K562 (cell line): ENCODE results near the gene FLAD1. TPM values are rescaled to one million over a fixed set of nuclear protein-coding genes. Genes with fewer than 3 reads are reported as not detected.

ENCODE experiments used
- HIVEP1 ChIP-seq: fragments of 250-450 bp; sonication (Bioruptor Pico); IDR thresholded peaks from 2 replicates; pipeline ENCODE4 v1.4.0; 2020; ENCODE audit warnings: mild to moderate bottlenecking
- IRF2 ChIP-seq: sonication (generic); formaldehyde crosslinking; IDR thresholded peaks from 2 replicates; pipeline ENCODE4 v1.8.1; 2022; ENCODE audit warnings: mild to moderate bottlenecking, missing genetic modification reagents
- KDM5B ChIP-seq: fragments of 200-600 bp; sonication (generic); IDR thresholded peaks from 2 replicates; pipeline ENCODE4 v1.6.1; 2012; ENCODE audit warnings: low read depth, mild to moderate bottlenecking, moderate library complexity, low read length, control low read depth, inconsistent platforms; ENCODE audit not compliant: insufficient replicate concordance
- NFRKB ChIP-seq: fragments of 450-650 bp; IDR thresholded peaks from 2 replicates; pipeline ENCODE4 v1.6.1; 2016; ENCODE audit warnings: low read depth
- POLR2A ChIP-seq: fragments of 450-650 bp; conservative IDR thresholded peaks from 2 replicates; pipeline ENCODE4 v1.6.1; 2016
- PTBP1 ChIP-seq: fragments of 200-400 bp; formaldehyde crosslinking; IDR thresholded peaks from 2 replicates; pipeline ENCODE4 v1.6.1; 2017; ENCODE audit warnings: low read depth, low read length
- TOE1 ChIP-seq, 2 experiments: fragments of 450-650 bp in 1 of 2; sonication (generic) in 1 of 2; formaldehyde crosslinking in 1 of 2; IDR thresholded peaks; 2 replicates each; pipeline versions ENCODE4 v1.7.1 to v1.8.0; 2016 to 2022; ENCODE audit warnings: borderline replicate concordance in 2 of 2, mild to moderate bottlenecking in 2 of 2, antibody characterized with exemption in 1 of 2, inconsistent platforms in 1 of 2, low read depth in 1 of 2, missing genetic modification reagents in 1 of 2, moderate library complexity in 1 of 2
- TSC22D4 ChIP-seq: fragments of 450-650 bp; IDR thresholded peaks from 2 replicates; pipeline ENCODE4 v1.6.1; 2016; ENCODE audit warnings: missing genetic modification characterization, missing biosample characterization, control low read depth
- ZNF644 ChIP-seq: fragments of 200-800 bp; sonication (Bioruptor generic); IDR thresholded peaks from 2 replicates; pipeline ENCODE4 v1.6.1; 2016; ENCODE audit warnings: low read depth, missing genetic modification characterization, missing compliant biosample characterization
- polyA plus RNA-seq, 8 experiments: library from polyadenylated mRNA; depleted of rRNA in 4 of 8; stranded (reverse) in 5 of 8; unstranded in 3 of 8; fragments of >200 nt; fragmentation: Nextera tagmentation in 2 of 8; fragmentation: Illumina TruSeq in 1 of 8; extraction: Ambion mirVana in 2 of 8; extraction: Trizol in 1 of 8; gene quantifications; 2 replicates each; pipeline versions ENCODE4 v1.2.1 to v1.2.3, GENCODE V29; 2011 to 2014; ENCODE audit warnings: inconsistent platforms in 1 of 8, missing spikeins in 1 of 8
- total RNA-seq, 7 experiments: library from RNA; depleted of rRNA in 6 of 7; stranded (reverse); fragments of >200 nt in 6 of 7; fragmentation: Illumina TruSeq in 2 of 7; extraction: Trizol in 2 of 7; gene quantifications; 2 replicates each; pipeline versions ENCODE4 v1.2.1 to v1.2.3, GENCODE V29; 2011 to 2021; ENCODE audit warnings: low replicate concordance in 1 of 7
- TF ChIP-seq, protein P1 (sequence below): fragments of 250-450 bp; sonication (Bioruptor Pico); IDR thresholded peaks from 2 replicates; pipeline ENCODE4 v1.8.0; 2022; ENCODE audit warnings: inconsistent platforms, mild to moderate bottlenecking, moderate library complexity, borderline replicate concordance
- TF ChIP-seq, protein P2 (sequence below), 3 experiments: fragments of 200-800 bp in 1 of 3; fragments of 250-450 bp in 1 of 3; fragments of 450-650 bp in 1 of 3; sonication (Bioruptor Pico) in 1 of 3; sonication (Bioruptor generic) in 1 of 3; formaldehyde crosslinking in 1 of 3; IDR thresholded peaks; 2 replicates each; pipeline versions ENCODE4 v1.6.1 to v1.8.0; 2016 to 2022; ENCODE audit warnings: mild to moderate bottlenecking in 2 of 3, missing genetic modification characterization in 2 of 3, missing compliant biosample characterization in 1 of 3, moderate library complexity in 1 of 3

The FLAD1 gene
- total and polyA plus RNA-seq, 9 of the 15 experiments (the other 6 are each of a cell fraction or from before 2014, with no cell fraction given) = 24.9 to 85.8 (median 67.0) TPM

DNA sequence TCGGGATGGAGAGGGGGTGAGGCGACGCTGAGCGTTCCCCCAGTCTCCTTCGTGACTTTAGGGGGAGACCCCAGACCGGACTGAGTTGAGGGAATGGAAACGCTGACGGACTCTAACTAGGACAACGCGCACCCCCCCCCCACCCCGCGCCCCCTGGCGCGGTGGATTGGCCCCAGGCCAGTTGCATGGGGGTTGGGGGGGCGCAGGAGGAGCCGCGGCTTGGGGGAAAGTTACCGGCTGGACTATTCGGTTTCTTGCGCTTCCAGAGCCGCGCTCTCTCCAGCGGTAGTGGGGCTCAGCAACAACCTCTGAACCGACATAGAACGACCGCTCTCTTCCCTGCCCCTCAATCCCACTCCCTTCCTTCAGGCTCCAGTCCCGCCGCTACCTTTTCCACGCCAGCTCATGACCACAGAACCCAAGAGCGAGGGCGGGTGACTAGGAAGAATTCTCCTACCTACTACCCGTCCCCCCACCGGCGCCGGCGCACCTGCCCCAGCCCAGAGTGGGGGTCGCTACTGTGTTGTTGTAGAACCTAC, 20.2 kb downstream of the FLAD1 start (continued):
- TF ChIP-seq, protein P1, sequence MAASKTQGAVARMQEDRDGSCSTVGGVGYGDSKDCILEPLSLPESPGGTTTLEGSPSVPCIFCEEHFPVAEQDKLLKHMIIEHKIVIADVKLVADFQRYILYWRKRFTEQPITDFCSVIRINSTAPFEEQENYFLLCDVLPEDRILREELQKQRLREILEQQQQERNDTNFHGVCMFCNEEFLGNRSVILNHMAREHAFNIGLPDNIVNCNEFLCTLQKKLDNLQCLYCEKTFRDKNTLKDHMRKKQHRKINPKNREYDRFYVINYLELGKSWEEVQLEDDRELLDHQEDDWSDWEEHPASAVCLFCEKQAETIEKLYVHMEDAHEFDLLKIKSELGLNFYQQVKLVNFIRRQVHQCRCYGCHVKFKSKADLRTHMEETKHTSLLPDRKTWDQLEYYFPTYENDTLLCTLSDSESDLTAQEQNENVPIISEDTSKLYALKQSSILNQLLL (CRISPR knock-in tag) = no peak
- TF ChIP-seq, protein P2, sequence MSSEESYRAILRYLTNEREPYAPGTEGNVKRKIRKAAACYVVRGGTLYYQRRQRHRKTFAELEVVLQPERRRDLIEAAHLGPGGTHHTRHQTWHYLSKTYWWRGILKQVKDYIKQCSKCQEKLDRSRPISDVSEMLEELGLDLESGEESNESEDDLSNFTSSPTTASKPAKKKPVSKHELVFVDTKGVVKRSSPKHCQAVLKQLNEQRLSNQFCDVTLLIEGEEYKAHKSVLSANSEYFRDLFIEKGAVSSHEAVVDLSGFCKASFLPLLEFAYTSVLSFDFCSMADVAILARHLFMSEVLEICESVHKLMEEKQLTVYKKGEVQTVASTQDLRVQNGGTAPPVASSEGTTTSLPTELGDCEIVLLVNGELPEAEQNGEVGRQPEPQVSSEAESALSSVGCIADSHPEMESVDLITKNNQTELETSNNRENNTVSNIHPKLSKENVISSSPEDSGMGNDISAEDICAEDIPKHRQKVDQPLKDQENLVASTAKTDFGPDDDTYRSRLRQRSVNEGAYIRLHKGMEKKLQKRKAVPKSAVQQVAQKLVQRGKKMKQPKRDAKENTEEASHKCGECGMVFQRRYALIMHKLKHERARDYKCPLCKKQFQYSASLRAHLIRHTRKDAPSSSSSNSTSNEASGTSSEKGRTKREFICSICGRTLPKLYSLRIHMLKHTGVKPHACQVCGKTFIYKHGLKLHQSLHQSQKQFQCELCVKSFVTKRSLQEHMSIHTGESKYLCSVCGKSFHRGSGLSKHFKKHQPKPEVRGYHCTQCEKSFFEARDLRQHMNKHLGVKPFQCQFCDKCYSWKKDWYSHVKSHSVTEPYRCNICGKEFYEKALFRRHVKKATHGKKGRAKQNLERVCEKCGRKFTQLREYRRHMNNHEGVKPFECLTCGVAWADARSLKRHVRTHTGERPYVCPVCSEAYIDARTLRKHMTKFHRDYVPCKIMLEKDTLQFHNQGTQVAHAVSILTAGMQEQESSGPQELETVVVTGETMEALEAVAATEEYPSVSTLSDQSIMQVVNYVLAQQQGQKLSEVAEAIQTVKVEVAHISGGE (CRISPR knock-in tag; IDR thresholded peaks at IDR 0.05) = peak in 1 of 3 experiments; percentile 81; a peak in 2 of 6 replicates
- TF ChIP-seq PTBP1 (no peak), POLR2A (peak; percentile 27; the same call in 1 of the 2 replicates), HIVEP1 (no peak), NFRKB (peak; percentile 72; the same call in 1 of the 2 replicates), TSC22D4 (no peak), IRF2 (CRISPR knock-in tag) (no peak), KDM5B (peak; percentile 63), TOE1 (IDR thresholded peaks at IDR 0.05; ENCODE audit: borderline replicate concordance) (0 out of 2 replicates have a peak, but pooled peaks have one; percentile 29), TOE1 (CRISPR knock-in tag; IDR thresholded peaks at IDR 0.05; ENCODE audit: borderline replicate concordance, low read depth) (no peak), ZNF644 (tag) (peak; percentile 16; the same call in 1 of the 2 replicates)
- TF ChIP-seq, all 486 proteins: peak for 32
